Effector memory CD8-positive, alpha-beta T cell (primary cell): ENCODE results near the gene TXNDC11.

Experiments
- ATAC-seq: fragments of 150-1000 bp; cut with Tn5 transposase; replicated peaks from 2 replicates; pipeline ENCODE4 v1.10.0; 2021; ENCODE audit warnings: mild to moderate bottlenecking, moderate library complexity
- DNase-seq, 3 experiments: peaks; one replicate each; pipeline ENCODE4 v3.0.0; 2021
- H3K27ac Mint-ChIP-seq, 2 donors: one replicate each; pipeline ENCODE4 v1.8.0; 2022; ENCODE audit warnings: mild to moderate bottlenecking in 2 of 2, mixed read lengths in 2 of 2, moderate library complexity in 2 of 2
- H3K27me3 Mint-ChIP-seq, 2 donors: one replicate each; pipeline ENCODE4 v1.8.0; 2022; ENCODE audit warnings: mixed read lengths in 2 of 2
- H3K36me3 Mint-ChIP-seq: one replicate; pipeline ENCODE4 v1.8.0; 2022; ENCODE audit warnings: mild to moderate bottlenecking, moderate library complexity, mixed read lengths; ENCODE audit not compliant: insufficient read depth
- H3K4me1 Mint-ChIP-seq, 2 donors: one replicate each; pipeline ENCODE4 v1.8.0; 2022; ENCODE audit warnings: low read depth in 2 of 2, mixed read lengths in 2 of 2
- H3K4me3 Mint-ChIP-seq, 2 donors: one replicate each; pipeline ENCODE4 v1.8.0; 2022; ENCODE audit warnings: mild to moderate bottlenecking in 2 of 2, mixed read lengths in 2 of 2, moderate library complexity in 2 of 2
- H3K9me3 Mint-ChIP-seq, 2 donors: one replicate each; pipeline ENCODE4 v1.8.0; 2022; ENCODE audit warnings: mixed read lengths in 2 of 2

The TXNDC11 gene

DNA sequence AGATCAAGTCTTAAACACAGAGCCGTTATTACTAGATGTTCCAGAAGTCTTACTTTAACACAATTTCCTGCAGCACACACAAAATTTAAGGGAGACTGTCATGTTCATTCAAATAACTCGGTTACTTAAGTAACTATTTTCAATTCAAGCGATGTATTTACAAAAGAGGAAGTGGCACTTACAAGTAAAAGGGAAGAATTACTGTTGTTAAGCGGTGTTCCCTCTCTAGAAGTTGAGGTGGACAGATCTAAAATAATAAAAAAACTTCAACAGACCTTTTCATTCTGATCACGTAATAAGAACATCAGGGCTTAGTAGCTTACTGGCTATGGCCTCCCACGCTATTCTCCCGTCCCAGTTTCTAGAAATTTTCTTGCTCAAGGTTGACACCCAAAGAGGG is 26.2 kb upstream of the TXNDC11 start:
- Mint-ChIP-seq H3K4me1 (no peaks in the 10 kb centered on the region), H3K9me3 (no peaks in the 10 kb centered on the region), H3K27ac (peak overlapping the region in 1 of 2 donors; percentile 27), H3K36me3 (peaks cover 80% of the 10 kb centered on the region), H3K4me3 (no peak overlapping the region), H3K27me3 (no peaks in the 10 kb centered on the region)
- no peak for ATAC-seq
- DNase-seq = no peak

GRCh38 chr16:11762431-11762830 is 19.8 kb upstream of the TXNDC11 start:
- ATAC-seq = no peak
- no peaks in the 10 kb centered on the region for H3K27me3 Mint-ChIP-seq
- H3K9me3 Mint-ChIP-seq = no peaks in the 10 kb centered on the region
- no peak overlapping the region for H3K4me3 Mint-ChIP-seq
- no peak overlapping the region for H3K27ac Mint-ChIP-seq
- H3K36me3 Mint-ChIP-seq = peaks cover 74% of the 10 kb centered on the region
- no peak for DNase-seq
- H3K4me1 Mint-ChIP-seq = no peaks in the 10 kb centered on the region

GRCh38 chr16:11759997-11760396 is 17.3 kb upstream of the TXNDC11 start:
- Mint-ChIP-seq H3K9me3 (no peaks in the 10 kb centered on the region), H3K4me3 (no peak overlapping the region), H3K4me1 (no peaks in the 10 kb centered on the region), H3K27me3 (no peaks in the 10 kb centered on the region), H3K36me3 (peaks cover 83% of the 10 kb centered on the region), H3K27ac (peak overlapping the region in 1 of 2 donors; percentile 29)
- ATAC-seq (no peak), DNase-seq (no peak)

DNA sequence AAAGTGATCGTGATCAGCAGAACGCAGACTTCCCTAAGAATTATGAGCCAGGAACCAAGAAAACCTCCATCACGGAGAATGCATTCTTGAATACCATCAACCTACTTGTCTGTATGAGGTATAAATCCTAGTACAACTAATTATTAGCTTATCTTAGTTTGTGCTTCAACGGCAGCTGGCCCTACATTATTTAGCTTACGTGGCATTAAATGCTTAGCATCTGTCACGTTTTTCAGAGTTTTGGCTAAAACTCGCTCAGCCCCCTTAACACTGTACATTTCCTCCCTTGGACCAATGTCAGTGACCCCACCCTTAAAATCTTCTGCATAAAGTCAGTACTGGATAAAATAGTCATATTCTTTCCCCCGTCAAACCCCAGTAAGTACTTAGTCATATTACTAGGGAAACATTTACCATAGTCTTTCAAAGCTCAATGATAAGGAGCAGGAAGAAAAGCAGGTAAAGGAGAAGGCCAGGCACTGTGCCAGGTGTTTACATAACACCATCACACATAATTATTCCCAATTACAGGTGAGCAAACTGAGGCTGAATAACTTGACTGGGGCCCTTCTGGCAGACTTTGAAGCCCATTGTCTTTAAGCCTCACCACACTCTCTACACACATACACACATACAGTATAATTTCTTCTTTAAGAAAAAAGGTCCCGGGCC is 16.6 kb upstream of the TXNDC11 start:
- DNase-seq (no peak), ATAC-seq (no peak)
- H3K9me3 Mint-ChIP-seq = no peaks in the 10 kb centered on the region
- peaks cover 83% of the 10 kb centered on the region for H3K36me3 Mint-ChIP-seq
- no peaks in the 10 kb centered on the region for H3K27me3 Mint-ChIP-seq
- H3K4me1 Mint-ChIP-seq = no peaks in the 10 kb centered on the region
- H3K4me3 Mint-ChIP-seq = no peak overlapping the region
- H3K27ac Mint-ChIP-seq = no peak overlapping the region

DNA sequence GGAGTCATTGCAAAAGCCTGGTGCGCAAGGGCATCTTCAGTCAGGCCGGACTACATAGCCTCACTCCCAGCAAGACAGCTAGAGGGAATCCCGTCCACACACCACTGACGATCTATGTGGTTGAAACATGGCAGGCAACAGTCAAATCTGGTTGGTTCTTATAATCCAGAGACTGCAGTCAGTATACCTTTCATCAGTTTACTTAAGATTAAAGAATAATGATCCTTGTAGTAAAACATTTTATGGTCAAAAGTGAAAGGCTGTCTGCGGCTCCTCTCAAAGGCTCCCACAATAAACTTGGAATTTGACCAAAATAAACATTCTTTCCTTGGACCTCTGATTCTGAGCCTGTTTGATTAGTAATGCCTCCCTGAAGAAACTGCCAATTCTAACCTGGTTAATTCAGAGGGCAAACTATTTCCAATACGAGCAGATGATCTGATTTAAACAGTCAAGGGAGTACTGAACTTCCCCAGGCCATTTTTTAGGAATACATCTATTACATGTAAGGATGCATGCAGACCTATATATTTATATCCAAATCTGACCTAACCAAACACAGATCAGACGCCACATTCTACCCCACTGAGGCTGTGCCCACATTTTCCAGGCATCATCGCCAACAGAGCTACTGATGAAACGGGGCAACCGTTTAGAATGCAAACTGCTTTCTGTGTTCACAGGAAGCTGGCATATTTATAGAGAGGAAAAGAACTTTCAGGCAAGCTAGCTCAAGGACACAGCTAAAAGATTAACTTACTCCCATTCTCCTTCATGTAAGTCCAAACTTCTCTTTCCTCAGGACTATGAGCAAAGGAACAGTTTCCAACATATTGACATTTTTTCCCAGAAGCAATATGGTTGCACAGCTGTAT is 15.3 kb upstream of the TXNDC11 start:
- H3K9me3 Mint-ChIP-seq = no peaks in the 10 kb centered on the region

DNA sequence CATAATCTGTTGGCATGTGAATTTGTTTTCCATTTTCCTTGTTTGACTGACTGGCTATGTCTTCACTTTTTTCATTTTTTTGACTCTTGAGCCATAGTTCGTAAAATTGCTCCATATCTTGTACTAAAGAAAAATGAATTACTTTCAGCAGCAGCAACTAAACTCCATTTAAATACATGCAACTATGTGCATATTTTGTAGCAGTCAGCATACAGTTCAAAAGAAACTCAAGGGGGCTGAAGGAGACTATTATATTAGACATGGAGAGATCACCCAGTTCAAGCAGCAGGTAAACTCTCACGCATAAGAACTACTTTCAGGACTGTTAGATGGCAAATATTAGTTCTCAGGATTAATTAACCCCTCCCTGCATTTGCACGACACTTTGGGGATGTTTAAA is 13.6 kb upstream of the TXNDC11 start:
- Mint-ChIP-seq H3K36me3 (peaks cover 82% of the 10 kb centered on the region), H3K27ac (no peak overlapping the region), H3K9me3 (no peaks in the 10 kb centered on the region)

More for the DNA sequence above, 15.3 kb upstream of the TXNDC11 start:
- Mint-ChIP-seq H3K4me3 (no peak overlapping the region), H3K36me3 (peaks cover 83% of the 10 kb centered on the region), H3K27me3 (no peaks in the 10 kb centered on the region), H3K4me1 (no peaks in the 10 kb centered on the region), H3K27ac (peak overlapping the region; percentile 12 to 71)
- DNase-seq = no peak
- ATAC-seq = no peak

GRCh38 chr16:11755022-11755760 is 12.5 kb upstream of the TXNDC11 start:
- DNase-seq (no peak), ATAC-seq (no peak)
- Mint-ChIP-seq H3K9me3 (no peaks in the 10 kb centered on the region), H3K36me3 (peaks cover 79% of the 10 kb centered on the region), H3K27ac (peak overlapping the region in 1 of 2 donors; percentile 29), H3K4me3 (no peak overlapping the region), H3K4me1 (no peaks in the 10 kb centered on the region), H3K27me3 (no peaks in the 10 kb centered on the region)

More for the DNA sequence above, 13.6 kb upstream of the TXNDC11 start:
- H3K27me3 Mint-ChIP-seq = no peaks in the 10 kb centered on the region
- no peak overlapping the region for H3K4me3 Mint-ChIP-seq
- H3K4me1 Mint-ChIP-seq = no peaks in the 10 kb centered on the region
- ATAC-seq (no peak), DNase-seq (no peak)

- DNase-seq (no peak), ATAC-seq (no peak)
- Mint-ChIP-seq H3K9me3 (no peaks in the 10 kb centered on the region), H3K27ac (peak overlapping the region in 1 of 2 donors; percentile 47), H3K36me3 (peaks cover 79% of the 10 kb centered on the region), H3K4me3 (no peak overlapping the region), H3K27me3 (no peaks in the 10 kb centered on the region), H3K4me1 (no peaks in the 10 kb centered on the region)
These were observed 10.2 kb upstream of the TXNDC11 start for GRCh38 chr16:11752856-11753255.

GRCh38 chr16:11750056-11750455 is 7.4 kb upstream of the TXNDC11 start:
- H3K4me1 Mint-ChIP-seq = no peaks in the 10 kb centered on the region
- no peak overlapping the region for H3K4me3 Mint-ChIP-seq
- H3K9me3 Mint-ChIP-seq = no peaks in the 10 kb centered on the region
- H3K27me3 Mint-ChIP-seq = no peaks in the 10 kb centered on the region
- H3K27ac Mint-ChIP-seq = no peak overlapping the region
- DNase-seq (no peak), ATAC-seq (no peak)
- H3K36me3 Mint-ChIP-seq = peaks cover 51% of the 10 kb centered on the region

DNA sequence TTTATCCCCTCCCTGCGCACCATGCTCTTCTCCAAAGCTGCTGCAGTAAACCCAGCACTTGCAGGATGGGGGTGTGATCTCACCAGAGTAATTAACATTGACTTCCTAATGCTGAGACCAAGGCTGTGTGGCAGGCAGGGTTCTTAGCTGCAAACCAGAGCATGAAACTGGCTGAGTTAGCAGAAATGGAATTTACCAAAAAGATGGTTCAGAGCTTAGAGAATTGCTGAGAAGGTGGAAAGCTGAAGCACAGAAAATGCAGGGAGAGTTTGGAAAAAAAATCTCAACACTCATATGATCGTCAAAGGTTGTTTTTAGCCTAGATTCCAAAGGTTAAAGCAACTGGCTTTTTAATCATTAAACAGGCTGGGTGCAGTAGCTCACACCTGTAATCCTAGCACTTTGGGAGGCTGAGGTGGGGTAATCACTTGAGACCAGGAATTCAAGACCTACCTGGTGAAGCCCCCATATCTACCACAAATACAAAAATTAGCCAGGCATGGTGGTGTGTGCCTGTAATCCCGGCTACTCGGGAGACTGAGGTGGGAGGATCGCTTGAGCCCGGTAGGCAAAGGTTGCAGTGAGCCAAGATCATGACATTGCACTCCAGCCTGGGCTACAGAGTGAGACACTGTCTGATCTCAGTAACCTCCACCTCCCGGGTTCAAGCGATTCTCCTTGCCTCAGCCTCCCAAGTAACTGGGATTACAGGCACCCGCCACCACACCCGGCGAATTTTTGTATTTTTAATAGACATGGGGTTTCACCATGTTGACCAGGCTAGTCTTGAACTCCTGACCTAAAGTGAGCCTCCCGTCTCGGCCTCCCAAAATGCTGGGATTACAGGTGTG is 6.0 kb upstream of the TXNDC11 start:
- Mint-ChIP-seq H3K9me3 (no peaks in the 10 kb centered on the region), H3K4me3 (no peak overlapping the region), H3K4me1 (peaks cover 2 to 7% of the 10 kb centered on the region in 2 donors), H3K27me3 (no peaks in the 10 kb centered on the region), H3K36me3 (peaks cover 42% of the 10 kb centered on the region), H3K27ac (peak overlapping the region; percentile 22 to 24)
- ATAC-seq = no peak
- DNase-seq = no peak

DNA sequence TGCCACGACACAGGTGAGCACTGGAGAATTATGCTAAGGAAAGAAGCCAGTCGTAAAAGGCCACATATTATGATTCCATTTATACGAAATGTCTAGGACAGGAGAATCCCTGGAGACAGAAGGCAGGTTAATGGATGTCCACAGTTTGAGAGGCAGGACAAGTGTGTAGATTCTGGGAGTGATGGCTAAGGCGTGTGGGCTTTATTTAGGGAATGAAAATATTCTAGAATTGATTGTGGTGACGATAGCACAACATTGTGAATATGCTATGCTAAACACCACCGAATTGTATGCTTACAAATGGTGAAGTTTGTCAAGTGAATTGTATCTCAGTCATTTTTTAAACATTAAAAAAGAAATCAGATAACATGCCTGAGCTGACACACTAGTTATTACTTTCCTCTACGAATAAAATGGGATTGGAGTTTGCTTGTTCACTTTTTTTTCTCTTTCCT is 5.3 kb upstream of the TXNDC11 start:
- ATAC-seq = no peak
- H3K27ac Mint-ChIP-seq = peak overlapping the region; percentile 22 to 24
- no peaks in the 10 kb centered on the region for H3K9me3 Mint-ChIP-seq
- H3K27me3 Mint-ChIP-seq = no peaks in the 10 kb centered on the region
- peaks cover 42% of the 10 kb centered on the region for H3K36me3 Mint-ChIP-seq
- DNase-seq = no peak
- H3K4me1 Mint-ChIP-seq = peaks cover 5 to 10% of the 10 kb centered on the region in 2 donors
- no peak overlapping the region for H3K4me3 Mint-ChIP-seq

- ATAC-seq (no peak), DNase-seq (no peak)
- no peaks in the 10 kb centered on the region for H3K9me3 Mint-ChIP-seq
- peaks cover 32 to 37% of the 10 kb centered on the region in 2 donors for H3K4me1 Mint-ChIP-seq
- H3K36me3 Mint-ChIP-seq = peaks cover 30% of the 10 kb centered on the region
- H3K4me3 Mint-ChIP-seq = peak overlapping the region; percentile 95 to 97
- H3K27ac Mint-ChIP-seq = peak overlapping the region; percentile 92 to 97
- no peaks in the 10 kb centered on the region for H3K27me3 Mint-ChIP-seq
These were observed 1.4 kb upstream of the TXNDC11 start for GRCh38 chr16:11744075-11744470.
